SK-N-SH treated with all-trans-retinoic acid at 6 μM for 48 hours (cell line): ENCODE results near the gene NAT14.
"Not testable (repeated sequence)": the region's sequence is repeated elsewhere in the genome, so short reads cannot be mapped to it uniquely, and the experiment has no call there.

Experiments
- ATAC-seq: fragments of 200-7000 bp; cut with Tn5 transposase; 3 replicates; pipeline ENCODE4 v1.9.1; 2020; ENCODE audit warnings: mild to moderate bottlenecking, moderate library complexity
- ARNTL ChIP-seq: fragments of 450-650 bp; formaldehyde crosslinking; IDR thresholded peaks from 2 replicates; pipeline ENCODE4 v1.5.0; 2020; ENCODE audit warnings: low read depth, mild to moderate bottlenecking, moderate library complexity, borderline replicate concordance
- BACH2 ChIP-seq: fragments of 250-450 bp; sonication (Bioruptor Pico); IDR thresholded peaks from 2 replicates; pipeline ENCODE4 v1.9.0; 2021; ENCODE audit warnings: mild to moderate bottlenecking, borderline replicate concordance
- CSDC2 ChIP-seq: fragments of 250-450 bp; sonication (Bioruptor Pico); IDR thresholded peaks from 2 replicates; pipeline ENCODE4 v1.5.0; 2020; ENCODE audit warnings: mild to moderate bottlenecking, moderate library complexity
- ESRRG ChIP-seq: fragments of 250-450 bp; sonication (Bioruptor Pico); IDR thresholded peaks from 2 replicates; pipeline ENCODE4 v1.6.1; 2021; ENCODE audit warnings: mild to moderate bottlenecking
- GLIS3 ChIP-seq: fragments of 250-450 bp; sonication (Bioruptor Pico); IDR thresholded peaks from 2 replicates; pipeline ENCODE4 v1.5.0; 2020; ENCODE audit warnings: mild to moderate bottlenecking, moderate library complexity
- ISL1 ChIP-seq: fragments of 250-450 bp; sonication (Bioruptor Pico); IDR thresholded peaks from 2 replicates; pipeline ENCODE4 v2.1.2; 2022; ENCODE audit warnings: mild to moderate bottlenecking, moderate library complexity
- OSR1 ChIP-seq: fragments of 250-450 bp; sonication (Bioruptor Pico); IDR thresholded peaks from 2 replicates; pipeline ENCODE4 v1.8.0; 2022; ENCODE audit warnings: moderate library complexity, mild to moderate bottlenecking, inconsistent platforms
- PPARA ChIP-seq: fragments of 250-450 bp; sonication (Bioruptor Pico); IDR thresholded peaks from 2 replicates; pipeline ENCODE4 v1.5.0; 2020; ENCODE audit warnings: mild to moderate bottlenecking, borderline replicate concordance
- RARB ChIP-seq: fragments of 250-450 bp; sonication (Bioruptor Pico); IDR thresholded peaks from 2 replicates; pipeline ENCODE4 v1.8.0; 2021; ENCODE audit warnings: mild to moderate bottlenecking, moderate library complexity
- SNAI2 ChIP-seq: fragments of 250-450 bp; sonication (Bioruptor Pico); IDR thresholded peaks from 2 replicates; pipeline ENCODE4 v1.5.0; 2020; ENCODE audit warnings: mild to moderate bottlenecking, moderate library complexity
- TCF4 ChIP-seq: fragments of 250-450 bp; sonication (Bioruptor Pico); IDR thresholded peaks from 2 replicates; pipeline ENCODE4 v1.8.0; 2021; ENCODE audit warnings: mild to moderate bottlenecking, moderate library complexity, borderline replicate concordance
- TOX ChIP-seq: fragments of 250-450 bp; sonication (Bioruptor Pico); IDR thresholded peaks from 2 replicates; pipeline ENCODE4 v1.8.0; 2021; ENCODE audit warnings: mild to moderate bottlenecking, moderate library complexity, borderline replicate concordance
- ZFP3 ChIP-seq: fragments of 250-450 bp; sonication (Bioruptor Pico); IDR thresholded peaks from 2 replicates; pipeline ENCODE4 v1.5.0; 2020; ENCODE audit warnings: mild to moderate bottlenecking, moderate library complexity
- ZFP30 ChIP-seq: fragments of 450-650 bp; formaldehyde crosslinking; IDR thresholded peaks from 2 replicates; pipeline ENCODE4 v1.5.0; 2022; ENCODE audit warnings: mild to moderate bottlenecking, moderate library complexity
- ZNF565 ChIP-seq: fragments of 450-650 bp; formaldehyde crosslinking; conservative IDR thresholded peaks from 2 replicates; pipeline ENCODE4 v1.5.0; 2020; ENCODE audit warnings: low read depth, mild to moderate bottlenecking, moderate library complexity
- ZNF70 ChIP-seq: fragments of 450-650 bp; formaldehyde crosslinking; IDR thresholded peaks from 2 replicates; pipeline ENCODE4 v1.5.0; 2020; ENCODE audit warnings: mild to moderate bottlenecking, moderate library complexity
- ZNF8 ChIP-seq: fragments of 450-650 bp; formaldehyde crosslinking; IDR thresholded peaks from 2 replicates; pipeline ENCODE4 v1.5.0; 2020; ENCODE audit warnings: mild to moderate bottlenecking, moderate library complexity
- TF ChIP-seq, protein P1 (sequence below): fragments of 250-450 bp; sonication (Bioruptor Pico); IDR thresholded peaks from 2 replicates; pipeline ENCODE4 v1.5.0; 2020; ENCODE audit warnings: mild to moderate bottlenecking, moderate library complexity
- TF ChIP-seq, protein P2 (sequence below): fragments of 250-450 bp; sonication (Bioruptor Pico); IDR thresholded peaks from 2 replicates; pipeline ENCODE4 v1.5.1; 2020; ENCODE audit warnings: low read depth, mild to moderate bottlenecking, moderate library complexity
- TF ChIP-seq, protein P3 (sequence below): fragments of 250-450 bp; sonication (Bioruptor Pico); IDR thresholded peaks from 2 replicates; pipeline ENCODE4 v1.8.0; 2020; ENCODE audit warnings: mild to moderate bottlenecking, moderate library complexity, borderline replicate concordance
- TF ChIP-seq, protein P4 (sequence below): fragments of 250-450 bp; sonication (Bioruptor Pico); IDR thresholded peaks from 2 replicates; pipeline ENCODE4 v1.8.0; 2021; ENCODE audit warnings: low read depth, mild to moderate bottlenecking, moderate library complexity, borderline replicate concordance
- TF ChIP-seq, protein P5 (sequence below): fragments of 250-450 bp; sonication (Bioruptor Pico); IDR thresholded peaks from 2 replicates; pipeline ENCODE4 v1.5.1; 2021; ENCODE audit warnings: mild to moderate bottlenecking, moderate library complexity

NAT14 gene

DNA sequence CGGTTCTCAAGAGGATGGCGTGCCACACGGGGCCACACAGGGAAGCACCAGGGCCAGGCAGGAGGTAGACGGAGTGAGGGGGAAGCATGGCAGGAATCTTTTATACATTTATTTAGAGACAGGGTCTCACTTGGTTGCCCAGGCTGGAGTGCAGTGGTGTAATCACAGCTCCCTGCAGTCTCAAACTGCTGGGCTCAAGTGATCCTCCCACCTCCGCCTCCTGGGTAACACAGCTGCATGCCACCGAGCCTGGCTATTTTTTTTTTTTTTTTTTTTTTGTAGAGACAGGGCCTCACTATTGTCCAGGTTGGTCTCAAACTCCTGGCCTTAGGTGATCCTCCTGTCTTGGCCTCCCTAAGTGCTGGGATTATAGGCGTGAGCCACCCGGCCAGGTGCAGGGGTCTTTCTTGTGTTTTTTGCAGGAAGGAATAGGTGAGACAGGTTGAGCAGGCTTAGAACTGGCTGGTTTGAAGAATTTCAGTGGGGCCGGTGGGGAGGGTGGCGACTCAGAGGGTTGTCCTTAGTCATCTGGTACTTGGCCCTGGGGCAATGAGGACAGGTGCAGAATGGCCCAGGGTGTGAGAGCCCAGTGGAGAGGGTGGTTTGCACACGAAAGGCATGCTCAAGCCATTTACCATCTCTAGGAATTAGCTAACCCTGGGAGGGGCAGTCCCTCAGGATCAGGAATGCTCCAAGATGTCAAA, 10.8 kb downstream of the NAT14 start:
- ATAC-seq = no peak
- TF ChIP-seq, protein P1, sequence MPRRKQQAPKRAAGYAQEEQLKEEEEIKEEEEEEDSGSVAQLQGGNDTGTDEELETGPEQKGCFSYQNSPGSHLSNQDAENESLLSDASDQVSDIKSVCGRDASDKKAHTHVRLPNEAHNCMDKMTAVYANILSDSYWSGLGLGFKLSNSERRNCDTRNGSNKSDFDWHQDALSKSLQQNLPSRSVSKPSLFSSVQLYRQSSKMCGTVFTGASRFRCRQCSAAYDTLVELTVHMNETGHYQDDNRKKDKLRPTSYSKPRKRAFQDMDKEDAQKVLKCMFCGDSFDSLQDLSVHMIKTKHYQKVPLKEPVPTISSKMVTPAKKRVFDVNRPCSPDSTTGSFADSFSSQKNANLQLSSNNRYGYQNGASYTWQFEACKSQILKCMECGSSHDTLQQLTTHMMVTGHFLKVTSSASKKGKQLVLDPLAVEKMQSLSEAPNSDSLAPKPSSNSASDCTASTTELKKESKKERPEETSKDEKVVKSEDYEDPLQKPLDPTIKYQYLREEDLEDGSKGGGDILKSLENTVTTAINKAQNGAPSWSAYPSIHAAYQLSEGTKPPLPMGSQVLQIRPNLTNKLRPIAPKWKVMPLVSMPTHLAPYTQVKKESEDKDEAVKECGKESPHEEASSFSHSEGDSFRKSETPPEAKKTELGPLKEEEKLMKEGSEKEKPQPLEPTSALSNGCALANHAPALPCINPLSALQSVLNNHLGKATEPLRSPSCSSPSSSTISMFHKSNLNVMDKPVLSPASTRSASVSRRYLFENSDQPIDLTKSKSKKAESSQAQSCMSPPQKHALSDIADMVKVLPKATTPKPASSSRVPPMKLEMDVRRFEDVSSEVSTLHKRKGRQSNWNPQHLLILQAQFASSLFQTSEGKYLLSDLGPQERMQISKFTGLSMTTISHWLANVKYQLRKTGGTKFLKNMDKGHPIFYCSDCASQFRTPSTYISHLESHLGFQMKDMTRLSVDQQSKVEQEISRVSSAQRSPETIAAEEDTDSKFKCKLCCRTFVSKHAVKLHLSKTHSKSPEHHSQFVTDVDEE (CRISPR knock-in tag) = no peak
- no peak for TF ChIP-seq ZFP3 (CRISPR knock-in tag)
- no peak for TF ChIP-seq ARNTL
- TF ChIP-seq, protein P2, sequence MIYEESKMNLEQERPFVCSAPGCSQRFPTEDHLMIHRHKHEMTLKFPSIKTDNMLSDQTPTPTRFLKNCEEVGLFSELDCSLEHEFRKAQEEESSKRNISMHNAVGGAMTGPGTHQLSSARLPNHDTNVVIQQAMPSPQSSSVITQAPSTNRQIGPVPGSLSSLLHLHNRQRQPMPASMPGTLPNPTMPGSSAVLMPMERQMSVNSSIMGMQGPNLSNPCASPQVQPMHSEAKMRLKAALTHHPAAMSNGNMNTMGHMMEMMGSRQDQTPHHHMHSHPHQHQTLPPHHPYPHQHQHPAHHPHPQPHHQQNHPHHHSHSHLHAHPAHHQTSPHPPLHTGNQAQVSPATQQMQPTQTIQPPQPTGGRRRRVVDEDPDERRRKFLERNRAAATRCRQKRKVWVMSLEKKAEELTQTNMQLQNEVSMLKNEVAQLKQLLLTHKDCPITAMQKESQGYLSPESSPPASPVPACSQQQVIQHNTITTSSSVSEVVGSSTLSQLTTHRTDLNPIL (CRISPR knock-in tag) = no peak
- TF ChIP-seq RARB (CRISPR knock-in tag) = no peak
- no peak for TF ChIP-seq ZNF8
- TF ChIP-seq CSDC2 (CRISPR knock-in tag) = no peak
- TF ChIP-seq TCF4 (CRISPR knock-in tag) = no peak
- TF ChIP-seq BACH2 (CRISPR knock-in tag) = no peak
- TF ChIP-seq ESRRG (CRISPR knock-in tag) = no peak
- no peak for TF ChIP-seq ZFP30
- TF ChIP-seq SNAI2 (CRISPR knock-in tag) = no peak
- TF ChIP-seq, protein P3, sequence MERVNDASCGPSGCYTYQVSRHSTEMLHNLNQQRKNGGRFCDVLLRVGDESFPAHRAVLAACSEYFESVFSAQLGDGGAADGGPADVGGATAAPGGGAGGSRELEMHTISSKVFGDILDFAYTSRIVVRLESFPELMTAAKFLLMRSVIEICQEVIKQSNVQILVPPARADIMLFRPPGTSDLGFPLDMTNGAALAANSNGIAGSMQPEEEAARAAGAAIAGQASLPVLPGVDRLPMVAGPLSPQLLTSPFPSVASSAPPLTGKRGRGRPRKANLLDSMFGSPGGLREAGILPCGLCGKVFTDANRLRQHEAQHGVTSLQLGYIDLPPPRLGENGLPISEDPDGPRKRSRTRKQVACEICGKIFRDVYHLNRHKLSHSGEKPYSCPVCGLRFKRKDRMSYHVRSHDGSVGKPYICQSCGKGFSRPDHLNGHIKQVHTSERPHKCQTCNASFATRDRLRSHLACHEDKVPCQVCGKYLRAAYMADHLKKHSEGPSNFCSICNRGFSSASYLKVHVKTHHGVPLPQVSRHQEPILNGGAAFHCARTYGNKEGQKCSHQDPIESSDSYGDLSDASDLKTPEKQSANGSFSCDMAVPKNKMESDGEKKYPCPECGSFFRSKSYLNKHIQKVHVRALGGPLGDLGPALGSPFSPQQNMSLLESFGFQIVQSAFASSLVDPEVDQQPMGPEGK (CRISPR knock-in tag) = no peak
- TF ChIP-seq, protein P4, sequence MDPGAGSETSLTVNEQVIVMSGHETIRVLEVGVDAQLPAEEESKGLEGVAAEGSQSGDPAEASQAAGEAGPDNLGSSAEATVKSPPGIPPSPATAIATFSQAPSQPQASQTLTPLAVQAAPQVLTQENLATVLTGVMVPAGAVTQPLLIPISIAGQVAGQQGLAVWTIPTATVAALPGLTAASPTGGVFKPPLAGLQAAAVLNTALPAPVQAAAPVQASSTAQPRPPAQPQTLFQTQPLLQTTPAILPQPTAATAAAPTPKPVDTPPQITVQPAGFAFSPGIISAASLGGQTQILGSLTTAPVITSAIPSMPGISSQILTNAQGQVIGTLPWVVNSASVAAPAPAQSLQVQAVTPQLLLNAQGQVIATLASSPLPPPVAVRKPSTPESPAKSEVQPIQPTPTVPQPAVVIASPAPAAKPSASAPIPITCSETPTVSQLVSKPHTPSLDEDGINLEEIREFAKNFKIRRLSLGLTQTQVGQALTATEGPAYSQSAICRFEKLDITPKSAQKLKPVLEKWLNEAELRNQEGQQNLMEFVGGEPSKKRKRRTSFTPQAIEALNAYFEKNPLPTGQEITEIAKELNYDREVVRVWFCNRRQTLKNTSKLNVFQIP (CRISPR knock-in tag) = no peak
- TF ChIP-seq ZNF70 (CRISPR knock-in tag) = no peak
- TF ChIP-seq, protein P5, sequence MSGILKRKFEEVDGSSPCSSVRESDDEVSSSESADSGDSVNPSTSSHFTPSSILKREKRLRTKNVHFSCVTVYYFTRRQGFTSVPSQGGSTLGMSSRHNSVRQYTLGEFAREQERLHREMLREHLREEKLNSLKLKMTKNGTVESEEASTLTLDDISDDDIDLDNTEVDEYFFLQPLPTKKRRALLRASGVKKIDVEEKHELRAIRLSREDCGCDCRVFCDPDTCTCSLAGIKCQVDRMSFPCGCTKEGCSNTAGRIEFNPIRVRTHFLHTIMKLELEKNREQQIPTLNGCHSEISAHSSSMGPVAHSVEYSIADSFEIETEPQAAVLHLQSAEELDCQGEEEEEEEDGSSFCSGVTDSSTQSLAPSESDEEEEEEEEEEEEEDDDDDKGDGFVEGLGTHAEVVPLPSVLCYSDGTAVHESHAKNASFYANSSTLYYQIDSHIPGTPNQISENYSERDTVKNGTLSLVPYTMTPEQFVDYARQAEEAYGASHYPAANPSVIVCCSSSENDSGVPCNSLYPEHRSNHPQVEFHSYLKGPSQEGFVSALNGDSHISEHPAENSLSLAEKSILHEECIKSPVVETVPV = no peak
- no peak for TF ChIP-seq TOX
- no peak for TF ChIP-seq ZNF565 (CRISPR knock-in tag)
- TF ChIP-seq ISL1 (CRISPR knock-in tag) = no peak

DNA sequence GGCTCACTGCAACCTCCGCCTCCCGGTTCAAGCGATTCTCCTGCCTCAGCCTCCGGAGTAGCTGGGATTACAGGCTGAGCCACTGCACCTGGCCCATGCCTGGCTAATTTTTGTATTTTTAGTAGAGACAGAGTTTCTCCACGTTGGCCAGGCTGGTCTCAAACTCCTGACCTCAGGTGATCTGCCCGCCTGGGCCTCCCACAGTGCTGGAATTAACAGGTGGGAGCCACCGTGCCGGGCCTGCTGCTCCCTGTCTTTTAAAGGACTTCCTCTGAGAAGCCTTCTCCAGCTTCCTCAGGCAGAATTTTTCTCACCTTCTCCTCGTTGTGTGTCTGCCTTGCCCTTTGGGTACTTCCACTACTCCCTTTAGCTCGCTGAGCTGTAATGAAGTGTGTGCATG, 11.8 kb downstream of the NAT14 start:
- ATAC-seq = not testable (repeated sequence)

DNA sequence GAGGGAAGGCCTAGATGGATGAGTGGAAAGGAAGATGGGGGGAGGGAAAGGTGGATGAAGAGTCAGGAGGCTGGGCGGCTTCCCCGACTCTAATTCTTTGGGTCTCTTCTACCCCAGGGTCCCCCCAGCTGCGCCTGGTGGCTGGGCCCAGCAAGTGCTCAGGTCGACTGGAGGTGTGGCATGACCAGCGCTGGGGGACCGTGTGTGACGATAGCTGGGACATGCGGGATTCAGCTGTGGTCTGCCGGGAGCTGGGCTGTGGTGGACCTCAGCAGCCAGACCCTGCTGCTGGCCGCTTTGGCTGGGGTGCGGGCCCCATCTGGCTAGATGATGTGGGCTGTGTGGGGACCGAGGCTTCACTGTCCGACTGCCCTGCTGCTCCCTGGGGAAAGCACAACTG, 12.8 kb downstream of the NAT14 start:
- ATAC-seq = no peak
- TF ChIP-seq, protein P1 (CRISPR knock-in tag) = no peak
- TF ChIP-seq ISL1 (CRISPR knock-in tag) (no peak), ZNF70 (CRISPR knock-in tag) (no peak), OSR1 (CRISPR knock-in tag) (no peak), ZFP3 (CRISPR knock-in tag) (no peak), ARNTL (no peak), ZFP30 (no peak), CSDC2 (CRISPR knock-in tag) (no peak), BACH2 (CRISPR knock-in tag) (no peak), PPARA (CRISPR knock-in tag) (no peak), GLIS3 (CRISPR knock-in tag) (no peak), RARB (CRISPR knock-in tag) (no peak), TOX (no peak)
- TF ChIP-seq, protein P3 (CRISPR knock-in tag) = no peak
